HG02623 (cell line): Measurements from ENCODE around the gene ANKRD55.
"Not testable (repeated sequence)": the region's sequence is repeated elsewhere in the genome, so short reads cannot be mapped to it uniquely, and the experiment has no call there.

ENCODE experiments used
- ATAC-seq: cut with Tn5 transposase; IDR thresholded peaks from one replicate; pipeline ENCODE4 v1.9.1; 2021; ENCODE audit warnings: moderate library complexity; ENCODE audit not compliant: unreplicated experiment

Gene ANKRD55

GRCh38 chr5:56083286-56083854 lies 149.8 kb downstream of the ANKRD55 start:
- ATAC-seq, result no peak

DNA sequence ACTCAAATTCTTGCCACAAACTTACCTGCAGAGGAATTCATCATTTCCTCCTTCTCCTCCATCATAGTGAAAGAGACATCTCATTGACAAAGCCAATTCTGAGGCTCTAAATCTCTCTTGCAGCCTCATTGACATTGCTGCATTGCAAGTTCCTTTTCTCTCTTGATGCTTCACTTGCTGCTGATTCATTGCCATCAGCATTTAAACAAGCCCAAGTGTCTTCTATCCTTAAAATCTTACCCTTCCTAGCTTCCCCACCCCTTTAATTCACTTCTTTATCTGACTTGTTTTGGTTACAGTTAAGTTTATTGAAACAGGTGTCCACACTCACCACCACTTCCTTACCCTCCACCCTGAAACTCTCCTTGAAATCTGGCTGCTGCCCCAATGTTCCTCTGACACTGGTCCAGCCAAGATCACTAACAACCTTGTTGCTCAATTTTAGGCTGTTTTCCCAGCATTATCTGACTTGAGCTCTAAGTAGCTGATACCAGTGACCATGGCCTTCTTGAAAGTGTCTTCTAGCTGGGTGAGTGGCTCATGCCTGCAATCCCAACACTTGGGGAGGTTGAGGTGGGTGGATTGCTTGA lies 152.0 kb downstream of the ANKRD55 start:
- ATAC-seq, result peak; percentile 31

GRCh38 chr5:56080375-56081052 lies 152.6 kb downstream of the ANKRD55 start:
- peak; percentile 76 for ATAC-seq

GRCh38 chr5:56079157-56079500 lies 154.0 kb downstream of the ANKRD55 start:
- not testable (repeated sequence) for ATAC-seq

DNA sequence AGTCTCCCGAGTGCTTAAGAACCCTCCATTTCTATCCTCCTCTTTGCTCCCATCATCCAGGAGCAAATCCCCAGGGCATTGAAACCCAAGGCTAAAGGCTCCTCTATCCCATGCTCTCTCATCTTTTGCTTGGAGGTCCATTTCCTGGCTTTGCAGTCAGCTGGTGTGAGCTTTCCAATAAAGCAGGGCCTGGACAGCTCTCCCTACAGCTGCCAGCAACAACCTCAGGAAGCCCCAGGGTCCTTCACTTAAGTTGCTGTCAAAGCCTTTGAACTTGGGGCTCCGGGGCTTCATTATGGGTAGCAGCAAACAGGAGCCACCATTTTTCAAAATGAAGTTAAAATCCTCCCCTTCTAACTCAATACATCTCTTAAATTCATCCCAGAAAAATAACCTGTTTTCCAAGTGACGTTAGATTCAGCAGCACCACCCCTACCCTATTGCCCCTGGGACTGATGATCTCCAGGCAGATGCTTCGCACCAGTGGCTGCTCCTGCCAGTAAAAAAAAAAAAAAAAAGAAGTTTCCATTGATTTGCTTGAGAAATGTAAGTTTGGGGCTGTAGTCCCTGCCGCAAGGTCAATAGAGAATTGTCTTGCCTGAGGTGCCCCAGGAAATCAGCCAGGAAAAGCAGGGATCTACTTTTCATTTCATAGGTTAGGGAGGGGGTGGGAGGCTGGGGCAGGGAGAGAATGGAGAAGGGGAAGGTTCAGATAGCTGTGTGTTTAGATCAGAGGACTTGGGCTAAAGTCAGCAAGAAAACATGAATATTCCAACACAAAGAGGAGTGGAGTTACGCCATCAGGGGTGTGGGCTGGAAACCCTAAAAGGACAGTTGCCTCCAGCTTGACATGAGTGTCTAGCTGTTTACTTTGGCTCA lies 154.6 kb downstream of the ANKRD55 start:
- no peak for ATAC-seq

DNA sequence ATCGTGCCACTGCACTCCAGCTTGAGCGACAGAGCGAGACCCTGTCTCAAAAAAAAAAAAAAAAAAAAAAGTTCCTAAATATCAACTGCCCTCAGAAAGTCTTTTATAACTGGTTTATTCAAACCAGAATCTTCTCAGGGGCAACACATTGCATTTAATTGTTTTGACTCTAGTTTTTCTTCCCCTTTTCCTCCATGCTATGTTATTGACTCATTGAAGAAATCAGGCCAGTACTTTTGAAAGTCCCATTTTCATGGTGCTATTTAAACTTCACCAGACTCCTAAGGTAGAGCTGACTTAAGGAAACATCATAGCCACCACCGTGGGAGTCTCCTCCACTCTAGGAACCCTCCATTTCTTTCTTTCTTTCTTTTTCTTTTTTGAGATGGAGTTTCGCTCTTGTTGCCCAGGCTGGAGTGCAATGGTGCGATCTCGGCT lies 155.3 kb downstream of the ANKRD55 start:
- ATAC-seq, result no peak

DNA sequence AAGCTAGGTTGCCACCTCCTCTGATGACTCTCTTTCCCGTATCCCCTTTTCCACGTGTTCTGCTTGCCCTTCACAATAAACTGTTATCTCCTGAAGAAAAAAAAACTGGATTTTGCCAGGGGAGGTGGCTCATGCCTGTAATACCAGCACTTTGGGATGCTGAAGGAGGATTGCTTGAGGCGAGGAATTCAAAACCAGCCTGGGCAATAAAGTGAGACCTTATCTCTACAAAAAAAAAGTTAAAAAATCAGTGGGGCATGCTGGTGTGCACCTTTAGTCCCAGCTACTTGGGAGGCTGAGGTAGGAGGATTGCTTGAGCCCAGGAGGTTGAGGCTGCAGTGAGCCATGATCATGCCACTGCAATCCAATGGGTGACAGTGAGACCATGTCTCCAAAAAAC lies 156.6 kb downstream of the ANKRD55 start:
- no peak for ATAC-seq

DNA sequence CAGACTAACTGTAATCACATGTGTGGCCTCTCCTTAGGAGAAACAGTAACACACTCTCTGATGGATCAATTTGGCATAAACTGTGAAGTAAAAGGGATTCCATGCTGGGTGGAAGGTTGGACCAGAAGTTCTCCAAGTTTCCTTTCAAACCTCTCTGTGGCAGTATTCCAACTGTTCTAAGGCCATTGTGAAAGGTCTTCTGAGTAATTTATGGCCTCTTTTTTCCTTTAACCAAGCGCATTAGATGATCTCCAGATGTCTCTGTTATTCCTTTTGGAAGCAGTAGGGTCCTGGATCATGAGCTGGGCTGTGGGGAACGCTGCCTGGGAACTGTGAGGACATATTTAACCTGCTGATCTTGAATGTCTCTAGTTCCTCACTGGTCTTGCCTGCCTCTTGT lies 157.8 kb downstream of the ANKRD55 start:
- no peak for ATAC-seq

- ATAC-seq, result no peak
Measured at GRCh38 chr5:56072863-56073766, 160.0 kb downstream of the ANKRD55 start.

DNA sequence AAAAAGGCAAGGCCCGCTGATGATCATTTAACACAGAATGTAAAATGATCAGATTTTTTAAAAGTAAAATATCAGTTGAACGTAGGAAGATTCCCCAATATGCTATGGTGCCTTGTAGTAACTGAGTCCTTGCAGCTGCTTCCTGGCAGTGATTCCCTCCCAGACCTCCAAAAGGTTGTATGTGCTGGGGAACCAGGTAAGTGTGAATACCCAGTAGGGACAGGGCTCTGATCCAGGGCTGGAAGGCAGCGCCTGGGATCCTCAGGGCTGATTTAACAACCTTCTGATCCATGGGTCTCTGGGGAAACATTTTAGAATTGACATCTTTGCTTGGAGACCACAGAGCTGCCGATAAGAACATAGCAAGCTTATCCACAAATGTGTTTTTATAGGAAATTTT lies 161.7 kb downstream of the ANKRD55 start:
- no peak for ATAC-seq

DNA sequence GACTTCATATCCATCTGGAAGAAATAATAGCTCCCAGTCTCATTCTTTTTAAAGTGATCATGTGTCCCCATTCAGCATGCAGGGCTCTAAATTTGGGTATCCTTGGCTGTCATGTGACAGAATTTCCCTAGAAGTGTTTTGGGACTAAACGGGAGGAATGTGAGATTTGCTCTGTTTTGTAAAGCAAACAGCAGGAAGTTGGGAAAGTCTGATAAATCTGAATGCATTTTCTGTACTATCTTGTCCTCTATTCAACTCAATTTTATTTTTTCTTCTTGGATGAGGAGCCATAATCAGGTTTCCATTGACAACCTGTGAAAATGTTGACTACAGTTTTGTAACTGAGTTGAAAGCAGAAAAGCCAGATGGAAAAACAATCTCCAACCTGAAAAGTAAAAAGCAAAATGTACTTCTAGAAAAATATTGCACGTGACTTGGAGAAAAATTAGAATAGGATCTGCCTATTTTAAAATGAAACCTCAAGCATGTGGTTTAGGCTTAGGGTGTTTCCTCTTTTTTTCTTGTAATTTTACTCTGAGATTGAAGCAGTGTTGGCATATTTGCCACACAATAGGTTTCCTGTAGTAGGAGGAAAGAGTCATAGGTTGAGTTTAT lies 162.2 kb downstream of the ANKRD55 start:
- no peak for ATAC-seq

- ATAC-seq, result no peak
Measured at GRCh38 chr5:56069652-56070226, 163.4 kb downstream of the ANKRD55 start.

DNA sequence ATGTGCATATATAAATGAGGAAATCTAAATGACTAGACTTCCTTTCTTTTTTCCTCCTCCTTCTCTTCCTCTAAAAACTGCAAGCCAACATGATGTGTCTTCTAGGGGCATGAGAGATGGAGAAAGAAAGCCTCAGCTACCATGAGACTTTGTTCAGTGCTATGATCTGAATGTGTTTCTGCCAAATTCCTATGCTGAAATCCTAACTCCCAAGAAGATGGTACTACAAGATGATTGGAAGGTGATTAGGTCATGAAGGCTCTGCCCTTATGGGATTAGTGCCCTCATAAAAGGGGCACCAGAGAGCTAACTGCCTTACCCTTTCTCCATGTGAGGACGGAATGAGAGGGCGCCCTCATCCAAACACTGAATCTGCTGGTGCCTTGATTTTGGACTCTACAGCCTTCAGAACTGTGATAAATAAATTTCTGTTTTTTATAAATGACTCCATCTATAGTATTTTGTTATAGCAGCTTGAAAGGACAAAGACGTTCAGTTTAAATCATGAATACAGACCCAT lies 166.1 kb downstream of the ANKRD55 start:
- ATAC-seq, result no peak

DNA sequence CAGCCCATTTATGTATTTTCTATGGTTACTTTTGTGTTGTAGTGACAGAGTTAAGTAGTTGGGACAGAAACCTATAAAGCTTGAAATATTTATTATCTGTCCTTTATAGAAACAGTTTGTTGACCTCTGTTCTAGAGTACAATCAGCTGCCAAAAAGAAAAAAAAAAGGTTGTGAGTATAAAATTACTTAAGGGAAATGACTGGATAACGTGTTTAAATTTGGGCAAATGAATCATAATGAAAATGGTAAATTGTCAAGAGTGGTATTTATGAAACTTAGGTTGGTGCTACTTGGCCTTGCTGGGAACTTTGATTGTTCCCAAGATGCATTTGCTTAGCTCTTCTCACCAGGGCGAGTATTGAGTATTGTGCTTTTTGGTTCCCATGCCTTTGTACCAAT lies 168.1 kb downstream of the ANKRD55 start:
- no peak for ATAC-seq

DNA sequence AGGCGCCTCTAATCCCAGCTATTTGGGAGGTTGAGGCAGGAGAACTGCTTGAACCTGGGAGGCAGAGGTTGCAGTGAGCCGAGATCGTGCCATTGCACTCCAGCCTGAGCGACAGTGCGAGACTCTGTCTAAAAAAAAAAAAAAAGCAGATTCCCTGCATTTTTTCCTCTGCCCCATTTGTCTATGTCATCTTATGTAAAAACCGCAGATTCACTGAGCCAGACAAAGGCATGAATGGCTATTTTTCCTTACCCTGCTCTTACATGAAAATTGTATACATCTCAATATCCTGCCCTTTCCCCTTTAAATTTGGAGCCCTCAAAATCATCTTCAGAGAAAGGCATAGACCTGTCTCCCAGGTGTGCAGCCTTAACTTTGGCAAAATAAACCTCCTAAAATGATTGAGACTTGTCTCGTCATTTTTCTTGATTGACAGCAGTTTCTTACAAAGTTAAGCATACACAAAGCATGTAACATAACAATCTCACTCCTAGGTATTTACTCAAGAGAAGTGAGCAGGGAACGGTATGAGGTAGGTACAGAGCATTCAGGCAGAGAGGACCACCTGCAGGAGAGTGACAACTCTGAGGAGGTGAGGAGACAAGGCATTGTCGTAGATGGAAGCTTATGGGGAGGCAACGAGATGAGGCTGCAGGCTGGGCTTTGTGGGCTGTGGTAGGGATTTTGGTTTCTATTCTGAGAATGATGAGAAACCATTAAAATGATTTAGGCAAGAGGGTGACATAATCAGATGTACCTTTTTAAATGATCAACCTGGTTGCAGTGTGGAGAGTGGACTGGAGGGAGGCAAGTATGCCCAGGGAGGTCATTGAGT lies 172.6 kb downstream of the ANKRD55 start:
- no peak for ATAC-seq

DNA sequence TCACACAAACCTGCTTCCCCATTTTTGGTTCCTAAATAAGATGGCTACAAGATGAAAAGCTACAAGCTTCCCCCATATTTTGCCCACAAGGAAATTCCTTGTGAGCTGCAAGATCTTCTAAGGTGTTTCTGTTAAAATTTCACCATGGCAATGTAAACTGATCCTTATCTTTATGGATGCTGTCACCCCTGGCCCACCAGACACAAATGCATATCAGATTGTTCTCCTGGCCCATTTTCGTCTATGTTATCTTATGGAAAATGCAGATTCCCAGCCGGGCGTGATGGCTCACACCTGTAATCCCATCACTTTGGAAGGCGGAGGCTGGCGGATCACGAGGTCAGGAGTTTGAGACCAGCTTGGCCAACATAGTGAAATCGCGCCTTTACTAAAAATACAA lies 173.3 kb downstream of the ANKRD55 start:
- no peak for ATAC-seq

- peak; percentile 64 for ATAC-seq
Measured at GRCh38 chr5:56056875-56057274, 176.3 kb downstream of the ANKRD55 start.

GRCh38 chr5:56055859-56056258 lies 177.3 kb downstream of the ANKRD55 start:
- no peak for ATAC-seq

DNA sequence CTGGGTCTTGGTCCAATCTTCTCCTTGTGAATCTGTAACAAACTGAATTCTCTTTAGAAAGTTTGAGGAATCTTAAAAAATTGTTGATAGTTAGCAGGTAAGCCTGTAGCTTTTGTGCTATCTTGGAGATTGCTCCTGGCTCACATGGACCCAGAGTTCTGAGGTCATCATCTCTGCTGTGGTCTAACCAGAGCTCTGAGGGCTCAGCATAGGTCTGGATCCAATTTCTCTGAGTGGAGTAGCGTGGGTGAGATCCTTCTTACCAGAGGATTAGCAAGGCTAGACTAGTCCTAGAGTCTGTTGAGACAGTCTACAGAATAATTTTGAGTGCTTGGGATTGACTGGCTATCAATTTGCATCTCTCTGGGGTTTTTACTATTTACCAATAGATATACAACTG lies 177.8 kb downstream of the ANKRD55 start:
- ATAC-seq, result no peak
